PC-3 (cell line): Measurements from ENCODE around the gene PCSK9.

ENCODE experiments used
- CTCF ChIP-seq: fragments of 300-600 bp; sonication (generic); conservative IDR thresholded peaks from 2 replicates; pipeline ENCODE4 v1.5.1; 2017; ENCODE audit warnings: antibody characterized with exemption, low read depth, mild to moderate bottlenecking, low read length
- EZH2 ChIP-seq: fragments of 300-600 bp; sonication (generic); IDR thresholded peaks from one replicate; pipeline ENCODE4 v1.6.1; 2017; ENCODE audit warnings: antibody characterized with exemption, mild to moderate bottlenecking, low read length; ENCODE audit not compliant: unreplicated experiment
- EZH2phosphoT487 ChIP-seq: fragments of 300-600 bp; sonication (generic); IDR thresholded peaks from 2 replicates; pipeline ENCODE4 v1.6.1; 2018; ENCODE audit warnings: mild to moderate bottlenecking, antibody characterized with exemption, low read length, borderline replicate concordance

GRCh38 chr1:55001311-55001710, 38.0 kb upstream of the PCSK9 start:
- TF ChIP-seq EZH2phosphoT487 (no peak), CTCF (no peak), EZH2 (no peak)
